Tongue (tissue), 2 donors: ENCODE data around the gene RAD51B. TPM values are rescaled to one million over a fixed set of nuclear protein-coding genes. Genes with fewer than 3 reads are reported as not detected.
"Not testable (repeated sequence)": the region's sequence is repeated elsewhere in the genome, so short reads cannot be mapped to it uniquely, and the experiment has no call there.

ENCODE experiments used
- DNase-seq: peaks from one replicate; pipeline ENCODE4 v3.0.0-alpha.2; 2015
- total RNA-seq: library from RNA; depleted of rRNA; stranded (reverse); fragments of >200 nt; gene quantifications from one replicate; pipeline ENCODE4 v1.2.3, GENCODE V29; 2014

Gene RAD51B
- total RNA-seq, 1 donor from 2014 or later, result 37.8 TPM

GRCh38 chr14:68689511-68689910 lies 869.9 kb downstream of the RAD51B start:
- DNase-seq, result no peak

- DNase-seq, result no peak
Observed at GRCh38 chr14:68690089-68690958, 870.7 kb downstream of the RAD51B start.

GRCh38 chr14:68691031-68691791 lies 871.6 kb downstream of the RAD51B start:
- no peak for DNase-seq

GRCh38 chr14:68691792-68692118 lies 872.2 kb downstream of the RAD51B start:
- DNase-seq, result no peak

GRCh38 chr14:68692216-68692615 lies 872.6 kb downstream of the RAD51B start:
- DNase-seq, result no peak

GRCh38 chr14:68692916-68693771 lies 873.6 kb downstream of the RAD51B start:
- DNase-seq, result no peak

- DNase-seq, result no peak
Observed at GRCh38 chr14:68693926-68694325, 874.3 kb downstream of the RAD51B start.

GRCh38 chr14:68694516-68695235 lies 875.1 kb downstream of the RAD51B start:
- no peak for DNase-seq

- DNase-seq, result no peak
Observed at GRCh38 chr14:68695326-68695768, 875.8 kb downstream of the RAD51B start.

GRCh38 chr14:68695856-68696255 lies 876.3 kb downstream of the RAD51B start:
- no peak for DNase-seq

- DNase-seq, result no peak
Observed at GRCh38 chr14:68696266-68696665, 876.7 kb downstream of the RAD51B start.

GRCh38 chr14:68696721-68697495 lies 877.3 kb downstream of the RAD51B start:
- no peak for DNase-seq

- not testable (repeated sequence) for DNase-seq
Observed at GRCh38 chr14:68698773-68699172, 879.2 kb downstream of the RAD51B start.

GRCh38 chr14:68701001-68701741 lies 881.6 kb downstream of the RAD51B start:
- DNase-seq, result no peak

- no peak for DNase-seq
Observed at GRCh38 chr14:68702135-68702534, 882.6 kb downstream of the RAD51B start.

- no peak for DNase-seq
Observed at GRCh38 chr14:68702578-68702977, 883.0 kb downstream of the RAD51B start.

GRCh38 chr14:68703093-68703492 lies 883.5 kb downstream of the RAD51B start:
- DNase-seq, result no peak

GRCh38 chr14:68704736-68705720 lies 885.4 kb downstream of the RAD51B start:
- no peak for DNase-seq

GRCh38 chr14:68705741-68706283 lies 886.2 kb downstream of the RAD51B start:
- peak; percentile 43 for DNase-seq
